ENCODE measurements around the gene SKA3.
"Not testable (repeated sequence)": the region's sequence is repeated elsewhere in the genome, so short reads cannot be mapped to it uniquely, and the experiment has no call there.

Gene SKA3

GRCh38 chr13:21176215-21176981 is at the start of gene SKA3, which contains the start of gene MRPL57:
SKA3 (minus strand) TSS chr13:21176552; CDS start chr13:21176477, 75 bp downstream.
MRPL57 (plus strand) TSS chr13:21176658; CDS start chr13:21176917, 259 bp downstream.
- in situ Hi-C loops (cut with MboI; ENCODE audit: low sequenced_read_pairs) = no loop called here

DNA sequence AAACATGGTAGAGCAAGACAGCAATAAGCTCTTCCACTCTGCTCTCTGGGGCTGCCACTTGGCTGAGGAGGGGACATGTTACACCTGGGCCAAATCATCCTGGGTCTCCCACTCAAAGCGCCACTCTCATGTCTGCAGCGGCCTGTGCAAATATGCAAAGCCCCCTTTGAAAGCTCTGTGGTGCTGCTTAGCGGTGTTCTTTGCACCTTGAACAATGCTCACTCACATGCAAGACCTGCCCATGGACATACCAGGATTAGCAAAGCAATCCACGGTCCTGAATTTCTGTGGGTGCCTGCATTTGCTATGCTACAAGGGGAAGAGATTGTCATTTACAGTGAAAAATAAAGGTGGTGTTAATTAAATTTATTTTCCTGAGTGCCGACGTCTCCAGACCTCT is 48.7 kb upstream of the SKA3 start:
- in situ Hi-C loops (cut with MboI; ENCODE audit: low sequenced_read_pairs) = no loop called here

DNA sequence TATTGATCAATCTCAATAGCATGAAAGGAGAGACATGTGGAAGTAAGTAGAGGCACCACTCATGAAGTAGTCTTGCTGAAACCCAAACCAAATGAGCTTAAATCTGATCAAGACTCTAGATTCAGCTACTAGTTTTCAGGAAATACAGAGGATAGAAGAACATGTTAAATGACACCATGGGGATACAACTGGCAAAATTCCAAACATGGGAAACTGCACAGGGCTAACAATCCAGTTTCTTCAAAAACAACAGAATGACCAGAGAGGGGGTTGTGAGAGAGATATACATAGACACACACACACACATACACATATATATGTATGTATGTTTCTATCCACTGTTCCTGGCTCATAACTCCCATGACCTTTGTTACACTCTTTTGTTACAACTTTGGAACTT is 44.9 kb upstream of the SKA3 start:
- in situ Hi-C loops (cut with MboI; ENCODE audit: low sequenced_read_pairs) = no loop called here

GRCh38 chr13:21219716-21220115 is 43.4 kb upstream of the SKA3 start:
- in situ Hi-C loops (cut with MboI; ENCODE audit: low sequenced_read_pairs) = not testable (repeated sequence)

DNA sequence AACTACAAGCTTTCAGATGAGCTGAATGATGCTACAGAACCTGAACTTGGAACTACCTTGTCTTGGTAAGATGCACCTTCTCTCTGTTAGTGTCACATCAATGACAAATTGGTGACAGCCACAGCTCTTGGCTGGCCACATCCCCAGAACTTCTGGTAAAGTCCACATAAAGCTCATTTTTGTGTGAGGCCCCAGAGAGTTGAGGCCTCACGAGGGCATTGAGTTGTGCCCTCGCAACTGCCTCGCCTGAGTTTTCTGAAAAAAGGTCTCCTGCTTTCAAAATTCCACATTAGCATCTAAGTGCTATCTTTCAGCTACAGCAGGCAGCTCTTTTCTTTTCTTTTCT is 42.7 kb upstream of the SKA3 start:
- in situ Hi-C loops (cut with MboI; ENCODE audit: low sequenced_read_pairs) = no loop called here

DNA sequence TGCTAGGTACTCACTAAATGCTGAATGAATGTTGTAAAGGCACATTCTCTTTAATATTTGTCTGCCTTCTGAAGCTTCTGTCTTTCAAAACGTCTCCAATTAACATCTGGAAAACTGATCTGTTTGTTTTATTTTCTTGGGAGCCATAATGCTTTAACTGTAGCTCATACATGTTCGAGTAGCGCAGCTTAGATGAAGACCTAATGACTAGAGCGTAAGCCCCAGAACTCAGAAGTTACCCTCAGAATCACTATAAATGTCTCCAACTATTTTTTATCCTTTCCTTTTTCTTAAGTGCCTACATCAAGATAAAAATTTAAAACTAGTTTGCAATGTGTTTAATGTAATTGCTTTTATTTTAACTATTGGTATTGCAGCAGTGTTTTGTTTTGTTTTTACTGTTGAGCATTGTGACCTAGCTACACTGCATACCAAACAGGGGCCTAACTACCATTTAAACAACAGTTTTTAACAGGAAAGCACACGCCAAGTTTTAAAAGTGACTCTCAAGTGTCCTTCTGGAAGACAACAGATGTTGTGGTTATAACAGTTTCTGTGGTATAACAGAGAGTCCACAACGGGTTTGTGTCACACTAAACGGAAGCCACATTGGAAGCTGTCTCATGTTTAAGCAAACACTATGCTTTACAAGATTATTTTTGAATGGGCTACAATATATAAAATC is 42.1 kb upstream of the SKA3 start:
- in situ Hi-C loops (cut with MboI; ENCODE audit: low sequenced_read_pairs) = no loop called here

DNA sequence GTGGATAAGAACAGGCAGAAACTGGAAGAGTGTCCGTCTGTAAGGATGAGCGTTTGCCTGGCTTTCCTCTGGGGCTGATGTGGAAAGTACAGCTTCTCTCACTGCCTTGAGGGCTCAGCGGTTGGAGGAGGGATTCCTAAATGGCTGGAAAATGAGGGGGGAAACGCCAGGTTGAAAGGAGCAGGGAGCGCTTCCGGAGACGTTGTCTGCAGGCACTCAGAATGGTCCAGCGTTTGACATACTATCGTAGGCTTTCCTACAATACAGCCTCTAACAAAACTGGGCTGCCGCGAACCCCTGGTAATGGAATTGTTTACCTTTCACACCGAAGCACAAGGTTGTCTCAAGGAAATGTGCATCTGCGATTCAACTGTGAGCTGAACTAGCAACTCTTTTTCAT is 40.0 kb upstream of the SKA3 start:
- in situ Hi-C loops (cut with MboI; ENCODE audit: low sequenced_read_pairs) = no loop called here

DNA sequence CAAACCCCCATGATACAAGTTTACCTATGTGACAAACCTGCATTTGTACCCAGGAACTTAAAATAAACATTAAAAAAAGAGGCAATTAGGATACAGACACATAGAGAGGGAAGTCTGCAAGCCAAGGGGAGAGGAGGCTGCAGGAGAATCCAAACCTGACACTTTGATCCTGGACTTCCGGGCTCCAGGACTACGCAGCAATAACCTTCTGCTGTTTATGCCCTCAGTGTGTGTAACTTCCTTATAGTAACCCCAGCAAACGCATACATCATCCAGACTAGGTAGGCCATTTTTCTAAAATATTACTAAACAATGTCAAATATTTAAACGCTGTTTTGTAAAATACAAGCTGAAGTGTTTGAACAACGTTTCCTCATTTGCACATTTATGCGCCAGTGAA is 39.1 kb upstream of the SKA3 start:
- in situ Hi-C loops (cut with MboI; ENCODE audit: low sequenced_read_pairs) = not testable (repeated sequence)

DNA sequence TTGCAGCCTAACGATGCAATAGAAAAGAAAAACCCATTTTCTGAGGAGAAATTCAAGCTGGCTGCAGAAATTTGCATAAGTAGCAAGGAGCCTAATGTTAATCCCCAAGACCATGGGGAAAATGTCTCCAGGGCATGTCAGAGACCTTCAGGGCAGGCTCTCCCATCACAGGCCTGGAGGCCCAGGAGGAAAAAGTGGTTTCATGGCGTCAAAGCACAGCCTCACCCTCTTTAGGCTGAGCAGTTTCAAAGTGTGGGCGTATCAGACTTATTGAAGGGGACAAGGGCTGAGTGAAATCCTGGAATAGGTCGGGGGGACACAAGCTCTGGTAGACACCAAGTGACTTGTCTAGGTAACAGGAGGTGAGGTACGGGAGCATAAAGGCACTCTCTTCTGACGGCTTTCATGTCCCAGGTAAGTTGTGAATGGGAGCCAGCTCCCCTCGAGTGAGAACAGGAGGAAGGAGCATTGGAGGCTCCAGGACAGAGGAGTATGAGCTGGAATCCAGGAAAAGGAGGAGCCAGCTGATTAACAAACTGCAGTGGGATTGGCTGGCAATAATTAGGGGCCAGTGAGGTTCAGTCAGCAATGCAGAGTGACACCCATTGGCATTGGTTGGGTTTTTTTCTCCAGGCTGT is 35.9 kb upstream of the SKA3 start:
- in situ Hi-C loops (cut with MboI; ENCODE audit: low sequenced_read_pairs) = no loop called here

- in situ Hi-C loops (cut with MboI; ENCODE audit: low sequenced_read_pairs) = no loop called here
Observed at GRCh38 chr13:21208652-21209154, 32.4 kb upstream of the SKA3 start.

- in situ Hi-C loops (cut with MboI; ENCODE audit: low sequenced_read_pairs) = no loop called here
Observed at GRCh38 chr13:21202767-21203531, 26.6 kb upstream of the SKA3 start.

DNA sequence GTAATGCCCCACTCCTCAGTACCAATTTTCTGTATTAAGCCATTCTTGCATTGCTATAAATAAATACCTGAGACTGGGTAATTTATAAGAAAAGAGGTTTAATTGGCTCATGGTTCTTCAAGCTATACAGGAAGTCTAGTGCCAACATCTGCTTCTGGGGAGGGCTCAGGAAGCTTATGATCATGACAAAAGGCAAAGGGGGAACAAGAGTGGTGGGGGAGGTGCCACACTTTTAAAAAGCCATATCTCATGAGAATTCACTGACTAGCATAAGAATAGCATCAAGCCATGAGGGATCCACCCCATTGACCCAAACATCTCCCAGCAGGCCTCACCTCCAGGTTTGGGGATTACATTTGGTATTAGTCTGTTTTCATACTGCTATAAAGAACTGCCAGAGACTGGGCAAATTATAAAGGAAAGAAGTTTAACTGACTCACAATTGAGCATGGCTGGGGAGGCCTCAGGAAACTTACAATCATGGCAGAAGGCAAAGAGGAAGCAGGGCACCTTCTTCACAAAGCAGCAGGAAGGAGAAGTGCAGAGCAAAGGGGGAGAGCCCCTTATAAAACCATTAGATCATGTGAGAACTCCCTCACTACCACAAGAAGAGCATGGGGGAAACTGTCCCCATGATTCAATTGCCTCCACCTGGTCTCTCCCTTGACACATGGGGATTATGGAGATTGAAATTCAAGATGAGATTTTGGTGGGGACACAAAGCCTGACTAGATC is 25.3 kb upstream of the SKA3 start:
- in situ Hi-C loops (cut with MboI; ENCODE audit: low sequenced_read_pairs) = not testable (repeated sequence)

DNA sequence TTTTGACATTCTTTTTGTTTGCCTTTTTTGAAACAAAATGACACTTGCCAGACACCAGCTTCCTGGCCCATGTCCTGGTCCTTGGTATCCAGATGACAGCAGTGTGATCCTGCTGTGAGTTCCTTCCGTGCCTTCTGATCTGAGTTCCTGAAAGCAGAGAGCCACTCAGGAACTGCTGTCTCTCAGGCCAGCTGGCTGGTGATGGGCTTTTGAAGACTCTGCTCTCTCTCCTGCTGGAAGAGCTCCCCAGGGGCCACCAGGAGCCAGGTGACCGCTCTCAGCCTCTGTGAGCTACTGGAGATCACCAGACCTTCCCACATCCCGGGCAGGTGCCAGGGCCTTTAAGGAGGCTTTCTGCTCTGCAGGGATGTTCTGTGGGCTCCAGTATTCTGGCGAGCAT is 22.0 kb upstream of the SKA3 start:
- in situ Hi-C loops (cut with MboI; ENCODE audit: low sequenced_read_pairs) = not testable (repeated sequence)

- in situ Hi-C loops (cut with MboI; ENCODE audit: low sequenced_read_pairs) = not testable (repeated sequence)
Observed at GRCh38 chr13:21197606-21198225, 21.4 kb upstream of the SKA3 start.

- in situ Hi-C loops (cut with MboI; ENCODE audit: low sequenced_read_pairs) = not testable (repeated sequence)
Observed at GRCh38 chr13:21194756-21195155, 18.4 kb upstream of the SKA3 start.

- in situ Hi-C loops (cut with MboI; ENCODE audit: low sequenced_read_pairs) = not testable (repeated sequence)
Observed at GRCh38 chr13:21186410-21186809, 10.1 kb upstream of the SKA3 start.

GRCh38 chr13:21181671-21182070 is 5.3 kb upstream of the SKA3 start:
- in situ Hi-C loops (cut with MboI; ENCODE audit: low sequenced_read_pairs) = no loop called here

DNA sequence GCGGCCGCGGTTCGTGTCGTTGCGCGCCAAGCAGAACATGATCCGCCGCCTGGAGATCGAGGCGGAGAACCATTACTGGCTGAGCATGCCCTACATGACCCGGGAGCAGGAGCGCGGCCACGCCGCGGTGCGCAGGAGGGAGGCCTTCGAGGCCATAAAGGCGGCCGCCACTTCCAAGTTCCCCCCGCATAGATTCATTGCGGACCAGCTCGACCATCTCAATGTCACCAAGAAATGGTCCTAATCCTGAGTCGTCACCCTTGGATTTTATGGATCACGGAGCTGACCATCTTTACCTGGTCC is 581 bp upstream of the SKA3 start:
- in situ Hi-C loops (cut with MboI; ENCODE audit: low sequenced_read_pairs) = no loop called here

DNA sequence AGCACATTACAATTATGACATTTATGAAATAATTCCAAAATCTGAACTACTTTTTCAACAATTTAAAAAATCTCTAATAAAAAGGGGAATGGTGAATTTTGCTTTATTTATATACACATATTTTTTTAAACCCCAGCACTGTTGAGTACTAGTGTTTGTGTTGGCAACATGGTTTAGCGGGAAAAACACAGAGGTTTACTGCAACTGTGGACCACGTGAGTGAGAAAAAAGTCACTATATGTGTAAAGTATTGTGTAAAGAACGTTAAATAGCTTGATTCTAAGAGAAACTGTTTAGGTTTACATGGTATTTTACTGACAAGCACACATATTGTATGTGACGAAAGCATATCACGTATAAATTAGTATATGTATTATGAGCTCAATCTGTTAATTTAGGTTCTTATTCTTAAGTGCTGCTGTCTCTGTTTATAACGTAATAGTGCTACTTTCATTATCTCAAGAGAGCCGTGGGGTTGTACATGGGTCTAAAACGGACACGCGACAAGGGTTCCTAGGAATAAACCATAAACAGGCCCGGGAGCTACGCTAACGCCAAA is 617 bp downstream of the SKA3 start:
- in situ Hi-C loops (cut with MboI; ENCODE audit: low sequenced_read_pairs) = no loop called here

- in situ Hi-C loops (cut with MboI; ENCODE audit: low sequenced_read_pairs) = not testable (repeated sequence)
Observed at GRCh38 chr13:21173767-21174166, 2.6 kb downstream of the SKA3 start.
